OCI-LY3 (cell line): ENCODE data around the gene NHS.

Source experiments
- H2AFZ ChIP-seq: fragments of 200-600, 300-600 bp; shearing (Covaris generic); 2 replicates; pipeline ENCODE4 v1.6.0; 2014; ENCODE audit warnings: antibody characterized with exemption, low read depth, low read length
- H3K27ac ChIP-seq: fragments of 200-600, 300-600 bp; sonication (generic); 2 replicates; pipeline ENCODE4 v1.5.1; 2014; ENCODE audit warnings: mild to moderate bottlenecking, low read length, moderate library complexity, mixed read lengths
- H3K27me3 ChIP-seq: fragments of 200-600, 300-600 bp; sonication (generic); 2 replicates; pipeline ENCODE4 v1.6.1; 2014; ENCODE audit warnings: low read depth, low read length, mixed read lengths
- H3K36me3 ChIP-seq: fragments of 200-600, 300-600 bp; sonication (generic); replicated peaks from 2 replicates; pipeline ENCODE3; 2014; ENCODE audit warnings: low read depth, low read length, mixed read lengths
- H3K4me1 ChIP-seq: fragments of 300-600, 200-600 bp; sonication (generic); 2 replicates; pipeline ENCODE4 v1.6.1; 2014; ENCODE audit warnings: low read length, mixed read lengths
- H3K4me2 ChIP-seq: fragments of 200-600, 300-600 bp; sonication (generic); 2 replicates; pipeline ENCODE4 v1.6.1; 2014; ENCODE audit warnings: low read length, mixed read lengths
- H3K4me3 ChIP-seq: fragments of 300-600, 200-600 bp; sonication (generic); 2 replicates; pipeline ENCODE4 v1.5.1; 2014; ENCODE audit warnings: antibody characterized with exemption, mild to moderate bottlenecking, low read length, moderate library complexity
- H3K79me2 ChIP-seq: fragments of 300-600, 200-600 bp; shearing (Covaris generic); 2 replicates; pipeline ENCODE4 v1.6.1; 2014; ENCODE audit warnings: mild to moderate bottlenecking, low read length, mixed read lengths
- H3K9ac ChIP-seq: fragments of 300-600, 200-600 bp; shearing (Covaris generic); 2 replicates; pipeline ENCODE4 v1.6.0; 2014; ENCODE audit warnings: mild to moderate bottlenecking, low read length, moderate library complexity
- H3K9me3 ChIP-seq: fragments of 200-600, 300-600 bp; shearing (Covaris generic); 2 replicates; pipeline ENCODE4 v1.6.1; 2014; ENCODE audit warnings: low read length, mixed read lengths; ENCODE audit not compliant: insufficient read depth
- H4K20me1 ChIP-seq: fragments of 200-600, 300-600 bp; sonication (generic); 2 replicates; pipeline ENCODE4 v1.6.1; 2016; ENCODE audit warnings: low read length, mixed read lengths; ENCODE audit not compliant: insufficient read depth
- CTCF ChIP-seq: fragments of 200-600, 300-600 bp; sonication (generic); IDR thresholded peaks from 2 replicates; pipeline ENCODE4 v1.5.1; 2014; ENCODE audit warnings: antibody characterized with exemption, low read length, low read depth
- EZH2phosphoT487 ChIP-seq: fragments of 200-600 bp; shearing (Covaris generic); IDR thresholded peaks from 2 replicates; pipeline ENCODE4 v1.6.1; 2018; ENCODE audit warnings: antibody characterized with exemption, mixed run types, low read depth

Gene NHS

GRCh38 chrX:17465802-17466201 is 90.8 kb downstream of the NHS start:
- Histone ChIP-seq H3K27ac (no peak overlapping the region), H3K4me1 (no peaks in the 10 kb centered on the region)
- no peak for TF ChIP-seq CTCF
- TF ChIP-seq EZH2phosphoT487: no peak

GRCh38 chrX:17470136-17470535 is 95.1 kb downstream of the NHS start:
- no peak overlapping the region for H2AFZ ChIP-seq
- H4K20me1 ChIP-seq: no peaks in the 10 kb centered on the region
- H3K9ac ChIP-seq: no peak overlapping the region

More at GRCh38 chrX:17465802-17466201, 90.8 kb downstream of the NHS start:
- Histone ChIP-seq H3K79me2 (no peaks in the 10 kb centered on the region), H3K4me3 (no peak overlapping the region), H3K9me3 (no peaks in the 10 kb centered on the region), H3K36me3 (no peaks in the 10 kb centered on the region), H4K20me1 (no peaks in the 10 kb centered on the region), H2AFZ (no peak overlapping the region), H3K4me2 (no peak overlapping the region), H3K27me3 (no peaks in the 10 kb centered on the region), H3K9ac (no peak overlapping the region)

GRCh38 chrX:17471121-17471520 is 96.1 kb downstream of the NHS start:
- H3K36me3 ChIP-seq: no peaks in the 10 kb centered on the region
- H3K4me1 ChIP-seq: no peaks in the 10 kb centered on the region
- H3K27me3 ChIP-seq: no peaks in the 10 kb centered on the region
- H3K4me2 ChIP-seq: no peak overlapping the region
- no peaks in the 10 kb centered on the region for H3K79me2 ChIP-seq
- H3K9ac ChIP-seq: no peak overlapping the region
- no peak overlapping the region for H2AFZ ChIP-seq
- H3K27ac ChIP-seq: no peak overlapping the region
- no peaks in the 10 kb centered on the region for H4K20me1 ChIP-seq
- TF ChIP-seq EZH2phosphoT487: no peak
- no peak for TF ChIP-seq CTCF
- no peaks in the 10 kb centered on the region for H3K9me3 ChIP-seq
- H3K4me3 ChIP-seq: no peak overlapping the region

More at GRCh38 chrX:17470136-17470535, 95.1 kb downstream of the NHS start:
- no peak overlapping the region for H3K27ac ChIP-seq
- H3K4me1 ChIP-seq: no peaks in the 10 kb centered on the region
- no peak for TF ChIP-seq CTCF
- no peak for TF ChIP-seq EZH2phosphoT487
- no peak overlapping the region for H3K4me2 ChIP-seq
- H3K4me3 ChIP-seq: no peak overlapping the region
- H3K27me3 ChIP-seq: no peaks in the 10 kb centered on the region
- no peaks in the 10 kb centered on the region for H3K9me3 ChIP-seq
- H3K79me2 ChIP-seq: no peaks in the 10 kb centered on the region
- H3K36me3 ChIP-seq: no peaks in the 10 kb centered on the region

- no peak overlapping the region for H3K27ac ChIP-seq
- no peaks in the 10 kb centered on the region for H3K36me3 ChIP-seq
- H3K4me1 ChIP-seq: no peaks in the 10 kb centered on the region
- no peaks in the 10 kb centered on the region for H3K27me3 ChIP-seq
- no peaks in the 10 kb centered on the region for H3K79me2 ChIP-seq
- no peak overlapping the region for H3K9ac ChIP-seq
- TF ChIP-seq CTCF: no peak
- TF ChIP-seq EZH2phosphoT487: no peak
- H4K20me1 ChIP-seq: no peaks in the 10 kb centered on the region
- H3K4me2 ChIP-seq: no peak overlapping the region
- no peaks in the 10 kb centered on the region for H3K9me3 ChIP-seq
- no peak overlapping the region for H2AFZ ChIP-seq
- no peak overlapping the region for H3K4me3 ChIP-seq
Measured at GRCh38 chrX:17471861-17472260, 96.9 kb downstream of the NHS start.
